GM19468 (cell line): ENCODE results near the gene PRR29.
"Not testable (repeated sequence)": the region's sequence is repeated elsewhere in the genome, so short reads cannot be mapped to it uniquely, and the experiment has no call there.

Source experiments
- ATAC-seq: cut with Tn5 transposase; IDR thresholded peaks from one replicate; pipeline ENCODE4 v1.9.1; 2021; ENCODE audit warnings: mild to moderate bottlenecking, moderate library complexity, moderate number of reproducible peaks; ENCODE audit not compliant: unreplicated experiment; ENCODE audit errors: extremely low read depth

PRR29 gene

GRCh38 chr17:63973930-63974593 is 24.1 kb upstream of the PRR29 start:
- no peak for ATAC-seq

DNA sequence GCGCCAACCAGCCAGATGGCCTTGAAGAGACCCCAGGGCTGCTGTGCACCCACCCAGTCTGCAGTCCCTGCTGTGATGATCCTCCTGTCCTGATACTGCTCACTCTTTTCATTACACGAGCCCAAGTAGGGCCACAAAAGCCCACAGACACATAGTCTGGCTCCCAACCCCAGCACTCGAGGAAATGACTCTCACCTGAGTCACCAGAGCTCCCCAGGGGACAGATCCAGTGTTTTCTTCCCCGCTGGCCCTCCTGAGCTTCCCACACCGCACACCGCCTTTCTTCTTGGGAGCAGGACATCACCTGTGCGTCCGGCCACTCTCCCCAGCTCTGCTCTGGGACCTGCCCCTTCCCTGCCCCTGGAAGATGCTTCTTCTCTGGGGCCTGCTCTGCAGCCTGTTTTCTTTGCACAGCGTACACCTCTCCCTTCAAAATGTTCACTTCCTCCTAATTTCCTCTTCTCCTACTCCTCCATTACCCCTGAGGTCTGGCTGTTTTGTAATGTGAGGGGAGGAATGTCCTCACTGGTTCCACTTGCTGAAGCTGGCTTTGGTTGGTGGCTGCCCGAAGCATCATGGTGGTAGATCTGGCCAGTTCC is 23.5 kb upstream of the PRR29 start:
- ATAC-seq, result no peak

DNA sequence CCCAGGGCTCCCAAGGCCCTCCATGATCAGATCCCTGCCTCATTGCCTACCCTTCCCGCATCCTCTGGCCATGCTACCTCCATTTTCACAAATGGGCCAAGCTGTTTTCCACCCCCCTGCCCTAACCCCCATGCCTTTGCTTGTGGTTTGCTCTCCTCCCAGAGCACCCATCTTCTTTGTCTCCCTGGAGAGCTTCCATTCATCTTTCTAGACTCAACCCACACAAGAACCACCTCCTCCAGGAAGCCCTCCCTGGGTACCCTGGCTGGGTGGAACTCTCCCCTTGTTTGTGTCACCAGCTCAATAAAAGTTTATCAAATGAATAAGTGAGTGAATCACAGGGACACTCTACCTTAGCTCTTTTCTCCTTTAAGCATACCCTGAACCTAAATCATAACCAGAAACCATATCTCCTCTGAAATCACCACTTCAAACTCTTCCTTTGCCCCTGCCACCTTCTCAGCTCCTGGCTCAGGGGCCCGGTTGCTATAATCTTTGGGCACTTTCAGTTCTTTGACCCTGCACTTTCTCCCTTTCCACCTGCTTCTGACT is 22.5 kb upstream of the PRR29 start:
- ATAC-seq, result no peak

GRCh38 chr17:63976702-63977101 is 21.4 kb upstream of the PRR29 start:
- ATAC-seq, result no peak

GRCh38 chr17:63978272-63979200 is 19.6 kb upstream of the PRR29 start:
- ATAC-seq, result no peak

DNA sequence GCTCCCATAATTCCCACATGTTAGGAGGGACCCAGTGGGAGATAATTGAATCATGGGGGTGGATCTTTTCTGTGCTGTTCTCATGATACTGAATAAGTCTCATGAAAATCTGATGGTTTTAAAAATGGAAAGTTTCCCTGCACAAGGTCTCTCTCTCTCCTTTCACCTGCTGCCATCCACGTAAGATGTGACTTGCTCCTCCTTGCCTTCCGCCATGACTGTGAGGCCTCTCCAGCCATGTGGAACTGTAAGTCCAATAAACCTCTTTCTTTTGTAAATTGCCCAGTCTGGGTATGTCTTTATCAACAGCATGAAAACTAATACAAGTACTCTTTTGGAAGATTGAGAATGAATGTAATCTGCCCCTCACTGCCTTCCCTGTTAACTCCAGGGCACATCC is 15.5 kb upstream of the PRR29 start:
- not testable (repeated sequence) for ATAC-seq

GRCh38 chr17:63983320-63983719 is 14.8 kb upstream of the PRR29 start:
- ATAC-seq, result no peak

- ATAC-seq, result no peak
These were observed 13.9 kb upstream of the PRR29 start for GRCh38 chr17:63984236-63984635.

GRCh38 chr17:63984651-63985386 is 13.3 kb upstream of the PRR29 start:
- no peak for ATAC-seq

GRCh38 chr17:63985387-63986140 is 12.6 kb upstream of the PRR29 start:
- ATAC-seq, result no peak

DNA sequence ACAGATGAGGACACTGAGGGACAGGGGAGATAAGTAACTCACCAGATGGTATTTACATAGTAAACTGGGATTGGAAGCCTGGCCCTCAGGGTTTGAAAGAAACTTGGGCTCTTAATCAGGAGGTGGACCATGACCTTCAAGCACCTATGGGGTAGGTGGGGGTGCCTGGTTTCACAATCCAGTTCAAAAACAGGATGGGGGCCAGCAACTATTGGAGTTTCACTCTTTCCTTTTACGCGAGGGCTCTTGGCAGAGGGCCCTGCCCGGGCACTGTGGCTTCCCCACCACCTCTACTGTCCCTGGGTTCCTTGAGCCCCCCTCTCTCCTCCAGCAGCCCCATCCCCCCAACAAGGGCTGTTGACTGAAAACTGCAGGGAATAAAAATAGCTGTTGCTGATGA is 11.3 kb upstream of the PRR29 start:
- no peak for ATAC-seq

DNA sequence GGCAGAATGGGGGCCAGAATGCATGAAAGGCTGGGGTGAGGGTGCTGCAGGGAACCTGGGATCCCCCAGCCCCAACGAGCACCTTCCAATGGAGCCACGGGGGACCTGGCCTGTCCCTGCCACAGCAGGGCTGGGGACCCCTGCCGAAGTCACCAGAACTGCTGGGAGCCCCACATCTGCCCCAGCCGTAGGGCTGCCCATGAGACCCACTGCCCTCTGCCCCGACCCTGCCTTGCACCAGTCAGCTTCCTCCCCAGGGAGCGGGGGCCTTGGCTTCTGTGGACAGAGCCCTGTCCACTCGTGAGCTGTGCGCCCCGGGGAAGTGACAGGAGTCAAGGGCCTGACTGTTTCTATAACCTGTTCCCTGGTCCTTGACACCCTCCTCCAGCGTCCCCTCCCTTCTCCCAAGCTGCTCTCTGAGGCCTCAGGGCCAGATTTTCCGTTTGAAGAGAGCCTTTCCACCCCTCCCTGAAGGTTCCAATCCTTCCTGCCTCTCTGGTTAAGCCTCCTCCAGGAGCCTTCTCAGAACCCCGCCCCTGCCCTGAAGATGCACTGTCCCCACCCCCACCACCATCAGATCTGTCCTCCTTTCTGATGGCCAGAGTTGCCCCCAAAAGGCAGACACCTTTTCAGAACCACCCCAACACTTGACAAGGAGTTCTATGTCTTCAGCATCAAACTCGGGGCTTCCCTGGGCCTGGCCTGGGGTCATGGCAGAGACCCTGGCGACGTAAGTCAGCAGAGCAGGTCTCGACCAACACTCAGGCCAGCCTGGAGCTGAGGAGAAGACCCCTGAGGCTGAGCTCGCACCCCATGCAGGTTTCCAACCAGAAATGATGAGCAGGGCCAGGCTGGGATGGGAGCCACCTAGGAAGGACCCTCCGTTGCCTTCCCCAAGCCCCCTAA is 10.7 kb upstream of the PRR29 start:
- no peak for ATAC-seq

DNA sequence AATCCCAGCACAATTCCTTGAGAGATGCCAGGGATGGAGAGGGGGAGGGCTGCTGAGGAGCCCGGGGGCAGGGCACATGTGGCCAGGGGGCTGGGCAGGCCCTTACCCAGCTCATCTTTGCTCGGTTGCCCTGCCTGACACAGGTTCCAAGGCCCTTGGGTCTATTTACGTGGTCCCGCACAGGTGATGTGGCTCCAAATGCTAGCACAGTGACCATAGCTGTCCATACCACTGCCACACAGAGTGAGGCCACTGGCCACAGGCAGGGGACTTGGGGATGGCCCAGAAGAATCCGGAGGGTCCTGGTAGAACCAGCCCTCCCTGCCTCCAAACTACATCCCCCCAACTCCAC is 10.0 kb upstream of the PRR29 start:
- ATAC-seq, result no peak

GRCh38 chr17:63988741-63989621 is 9.2 kb upstream of the PRR29 start:
- ATAC-seq, result no peak

- no peak for ATAC-seq
These were observed 8.4 kb upstream of the PRR29 start for GRCh38 chr17:63989622-63990345.

GRCh38 chr17:63991611-63992010 is 6.5 kb upstream of the PRR29 start:
- ATAC-seq, result no peak

- ATAC-seq, result no peak
These were observed 4.7 kb upstream of the PRR29 start for GRCh38 chr17:63993368-63993985.
